ENCODE results near the gene RHOXF1.
"Not testable (repeated sequence)": the region's sequence is repeated elsewhere in the genome, so short reads cannot be mapped to it uniquely, and the experiment has no call there.

RHOXF1 gene, protein sequence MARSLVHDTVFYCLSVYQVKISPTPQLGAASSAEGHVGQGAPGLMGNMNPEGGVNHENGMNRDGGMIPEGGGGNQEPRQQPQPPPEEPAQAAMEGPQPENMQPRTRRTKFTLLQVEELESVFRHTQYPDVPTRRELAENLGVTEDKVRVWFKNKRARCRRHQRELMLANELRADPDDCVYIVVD

DNA sequence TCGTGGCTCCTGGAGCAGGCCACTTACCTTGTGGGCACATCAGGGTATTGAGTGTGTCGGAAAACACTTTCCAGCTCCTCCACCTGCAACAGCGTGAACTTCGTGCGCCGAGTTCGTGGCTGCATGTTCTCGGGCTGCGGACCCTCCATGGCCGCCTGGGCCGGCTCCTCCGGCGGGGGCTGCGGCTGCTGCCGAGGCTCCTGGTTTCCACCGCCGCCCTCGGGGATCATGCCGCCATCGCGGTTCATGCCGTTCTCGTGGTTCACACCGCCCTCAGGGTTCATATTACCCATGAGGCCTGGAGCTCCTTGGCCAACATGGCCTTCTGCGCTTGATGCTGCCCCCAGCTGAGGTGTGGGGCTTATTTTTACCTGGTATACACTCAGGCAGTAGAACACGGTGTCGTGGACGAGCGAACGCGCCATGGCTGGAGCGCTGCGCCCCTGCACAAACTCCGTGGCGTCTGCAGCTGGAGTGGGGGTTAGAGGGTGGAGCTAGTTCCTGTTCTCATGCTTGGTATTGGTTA is at the start of gene RHOXF1:
Gene RHOXF1, minus strand, starts transcription at position 476 of the 526 bp plus-strand sequence. Its CDS starts 51 bp downstream, at position 425.
- TF ChIP-seq, protein P1, sequence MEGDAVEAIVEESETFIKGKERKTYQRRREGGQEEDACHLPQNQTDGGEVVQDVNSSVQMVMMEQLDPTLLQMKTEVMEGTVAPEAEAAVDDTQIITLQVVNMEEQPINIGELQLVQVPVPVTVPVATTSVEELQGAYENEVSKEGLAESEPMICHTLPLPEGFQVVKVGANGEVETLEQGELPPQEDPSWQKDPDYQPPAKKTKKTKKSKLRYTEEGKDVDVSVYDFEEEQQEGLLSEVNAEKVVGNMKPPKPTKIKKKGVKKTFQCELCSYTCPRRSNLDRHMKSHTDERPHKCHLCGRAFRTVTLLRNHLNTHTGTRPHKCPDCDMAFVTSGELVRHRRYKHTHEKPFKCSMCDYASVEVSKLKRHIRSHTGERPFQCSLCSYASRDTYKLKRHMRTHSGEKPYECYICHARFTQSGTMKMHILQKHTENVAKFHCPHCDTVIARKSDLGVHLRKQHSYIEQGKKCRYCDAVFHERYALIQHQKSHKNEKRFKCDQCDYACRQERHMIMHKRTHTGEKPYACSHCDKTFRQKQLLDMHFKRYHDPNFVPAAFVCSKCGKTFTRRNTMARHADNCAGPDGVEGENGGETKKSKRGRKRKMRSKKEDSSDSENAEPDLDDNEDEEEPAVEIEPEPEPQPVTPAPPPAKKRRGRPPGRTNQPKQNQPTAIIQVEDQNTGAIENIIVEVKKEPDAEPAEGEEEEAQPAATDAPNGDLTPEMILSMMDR (IDR thresholded peaks at IDR 0.05; ENCODE audit: low read depth, low read length, missing control alignments) = no peak
- DNase-seq (ENCODE audit: extremely low read depth, low read depth) = no peak
- H3K4me3 ChIP-seq (replicated peaks; ENCODE audit: low read depth, low read length) = no peak within 1 kb of the TSS

DNA sequence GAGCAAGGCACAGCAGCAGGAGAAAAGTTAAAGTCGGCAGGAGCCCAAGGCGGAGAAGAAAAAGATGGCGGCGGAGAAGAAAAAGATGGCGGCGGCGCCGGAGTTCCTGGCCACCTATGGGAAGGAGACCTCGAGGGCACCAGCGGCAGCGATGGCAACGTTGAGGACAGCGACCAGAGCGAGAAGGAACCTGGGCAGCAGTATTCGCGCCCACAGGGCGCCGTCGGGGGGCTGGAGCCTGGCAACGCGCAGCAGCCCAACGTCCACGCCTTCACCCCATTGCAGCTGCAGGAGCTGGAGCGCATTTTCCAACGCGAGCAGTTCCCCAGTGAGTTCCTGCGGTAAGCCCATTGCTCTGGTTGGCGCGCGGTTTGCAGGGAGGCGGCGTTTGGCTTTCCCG is 43.4 kb upstream of the RHOXF1 start:
- not testable (repeated sequence) for DNase-seq (ENCODE audit: extremely low read depth, low read depth); H3K4me3 ChIP-seq (replicated peaks; ENCODE audit: low read depth, low read length)

DNA sequence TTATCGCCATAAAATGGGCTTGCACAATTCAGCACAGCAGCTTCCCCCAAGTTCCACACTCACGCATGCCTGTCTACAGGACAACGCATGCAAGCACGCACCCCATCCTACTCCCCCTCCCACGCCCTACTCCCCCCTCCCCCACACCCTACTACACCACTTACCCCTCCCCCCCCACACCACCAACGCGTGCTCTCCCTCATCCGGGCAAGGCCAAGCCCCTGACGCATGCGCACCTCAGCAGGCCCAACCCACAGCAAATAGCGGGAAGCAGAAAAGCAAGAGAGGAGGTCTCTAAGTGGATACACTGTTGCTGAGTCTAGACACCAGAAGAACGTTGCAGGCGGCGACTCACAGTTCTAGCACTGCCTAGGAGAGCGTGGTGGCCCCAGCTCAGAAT is 42.6 kb upstream of the RHOXF1 start, which contains the start of gene RHOXF2:
Gene RHOXF2, plus strand, starts transcription at position 301 of the 400 bp plus-strand sequence. CDS start 138 bp downstream, outside the sequence.
- DNase-seq (ENCODE audit: extremely low read depth, low read depth); H3K4me3 ChIP-seq (replicated peaks; ENCODE audit: low read depth, low read length): not testable (repeated sequence)

DNA sequence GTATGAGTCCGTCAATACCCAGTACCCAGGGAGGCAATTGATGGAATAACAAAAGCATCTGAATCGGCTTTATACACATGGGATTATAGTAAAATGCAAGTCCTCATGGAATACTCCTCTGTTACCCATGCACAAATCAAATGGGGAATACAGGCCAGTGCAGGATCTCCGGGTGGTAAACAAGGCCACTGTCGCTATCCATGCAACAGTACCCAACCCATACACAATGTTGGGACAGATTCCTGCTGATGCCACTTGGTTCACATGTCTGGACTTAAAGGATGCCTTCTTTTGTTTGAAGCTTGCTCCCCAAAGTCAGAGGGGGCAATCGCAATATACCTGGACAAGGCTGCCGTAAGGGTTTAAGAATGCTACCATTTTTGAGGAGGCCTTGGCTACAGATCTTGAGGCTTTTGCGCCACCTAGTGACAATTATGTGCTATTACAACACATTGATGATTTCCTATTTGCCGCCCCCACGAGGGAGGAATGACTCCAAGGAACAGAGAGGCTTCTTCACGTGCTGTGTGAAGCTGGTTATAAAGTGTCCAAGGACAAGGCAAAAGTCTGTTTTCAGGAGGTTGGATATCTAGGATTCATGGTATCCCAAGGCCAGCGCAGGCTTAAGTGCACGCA is 34.5 kb upstream of the RHOXF1 start:
- not testable (repeated sequence) for H3K4me3 ChIP-seq (replicated peaks; ENCODE audit: low read depth, low read length); DNase-seq (ENCODE audit: extremely low read depth, low read depth)

DNA sequence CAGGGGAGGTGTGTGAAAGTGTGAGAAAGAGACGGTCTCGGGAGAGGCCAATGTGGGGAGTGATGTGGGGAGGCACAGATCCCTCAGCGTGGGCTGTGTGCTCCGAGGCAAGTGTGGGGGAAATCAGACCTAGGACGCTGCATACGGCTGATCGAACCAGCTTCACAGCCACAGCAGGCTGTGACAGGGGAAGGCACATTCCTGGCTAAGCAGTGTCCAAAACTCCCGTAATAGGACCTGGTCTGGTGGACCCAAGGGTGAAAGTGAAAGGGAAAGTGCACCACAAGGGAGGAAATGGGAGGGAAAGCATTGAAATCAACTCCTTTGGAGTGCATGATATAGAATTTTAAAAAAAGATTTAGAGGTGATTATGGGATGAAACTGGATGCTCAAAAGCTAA is 31.8 kb upstream of the RHOXF1 start:
- H3K4me3 ChIP-seq (replicated peaks; ENCODE audit: low read depth, low read length) = no peak overlapping the region
- TF ChIP-seq, protein P1 (IDR thresholded peaks at IDR 0.05; ENCODE audit: low read depth, low read length, missing control alignments) = no peak
- no peak for DNase-seq (ENCODE audit: extremely low read depth, low read depth)

DNA sequence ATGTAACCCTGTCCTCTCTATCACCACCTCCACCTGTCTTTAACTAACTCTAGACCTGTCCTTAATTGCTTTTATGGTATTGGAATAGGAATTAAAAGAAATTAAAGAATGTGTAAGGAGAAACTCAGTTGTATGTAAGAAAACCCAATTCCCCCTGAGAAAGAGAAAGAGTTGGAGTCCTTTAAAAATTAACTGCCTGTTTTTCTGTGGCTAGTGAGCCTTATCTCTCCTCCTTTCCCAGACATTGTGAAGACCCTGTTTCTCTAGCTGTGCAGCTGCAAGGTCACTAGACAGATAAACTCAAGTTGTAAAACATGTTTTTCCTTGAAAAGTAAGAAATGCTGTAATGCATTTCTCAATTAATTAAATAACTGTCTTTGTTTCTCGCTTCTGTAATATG is 30.6 kb upstream of the RHOXF1 start:
- DNase-seq (ENCODE audit: extremely low read depth, low read depth); H3K4me3 ChIP-seq (replicated peaks; ENCODE audit: low read depth, low read length): not testable (repeated sequence)

DNA sequence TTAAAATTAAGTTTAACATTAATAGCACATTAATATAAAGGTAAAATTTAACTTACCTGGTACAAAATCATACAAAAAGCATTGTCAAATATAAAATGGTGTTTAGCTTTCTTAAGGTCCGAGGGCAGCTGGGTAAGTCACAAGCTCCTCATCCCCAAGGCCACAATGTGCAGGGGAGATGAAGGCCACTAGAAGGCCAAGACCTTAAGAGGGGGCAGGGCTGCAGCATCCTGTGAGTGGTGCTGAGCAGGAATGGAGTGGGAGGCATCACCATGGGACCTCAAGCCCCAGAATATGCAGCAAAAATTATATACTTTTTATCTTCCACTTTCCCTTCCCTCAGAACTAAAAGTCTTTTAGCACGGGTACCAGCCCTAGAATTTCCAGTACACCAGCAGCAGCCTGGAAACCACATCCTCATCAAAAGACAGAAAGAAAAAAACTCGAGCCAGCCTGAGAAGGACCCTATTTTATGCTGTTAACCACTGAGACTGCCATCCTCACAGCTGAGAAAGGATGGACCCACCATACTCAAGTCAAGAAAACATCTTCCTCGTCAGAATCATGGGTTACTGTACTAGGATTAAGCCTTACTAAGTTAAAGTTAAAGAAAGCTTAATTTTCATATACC is 29.7 kb upstream of the RHOXF1 start:
- no peak overlapping the region for H3K4me3 ChIP-seq (replicated peaks; ENCODE audit: low read depth, low read length)
- DNase-seq (ENCODE audit: extremely low read depth, low read depth) = no peak
- TF ChIP-seq, protein P1 (IDR thresholded peaks at IDR 0.05; ENCODE audit: low read depth, low read length, missing control alignments) = no peak

DNA sequence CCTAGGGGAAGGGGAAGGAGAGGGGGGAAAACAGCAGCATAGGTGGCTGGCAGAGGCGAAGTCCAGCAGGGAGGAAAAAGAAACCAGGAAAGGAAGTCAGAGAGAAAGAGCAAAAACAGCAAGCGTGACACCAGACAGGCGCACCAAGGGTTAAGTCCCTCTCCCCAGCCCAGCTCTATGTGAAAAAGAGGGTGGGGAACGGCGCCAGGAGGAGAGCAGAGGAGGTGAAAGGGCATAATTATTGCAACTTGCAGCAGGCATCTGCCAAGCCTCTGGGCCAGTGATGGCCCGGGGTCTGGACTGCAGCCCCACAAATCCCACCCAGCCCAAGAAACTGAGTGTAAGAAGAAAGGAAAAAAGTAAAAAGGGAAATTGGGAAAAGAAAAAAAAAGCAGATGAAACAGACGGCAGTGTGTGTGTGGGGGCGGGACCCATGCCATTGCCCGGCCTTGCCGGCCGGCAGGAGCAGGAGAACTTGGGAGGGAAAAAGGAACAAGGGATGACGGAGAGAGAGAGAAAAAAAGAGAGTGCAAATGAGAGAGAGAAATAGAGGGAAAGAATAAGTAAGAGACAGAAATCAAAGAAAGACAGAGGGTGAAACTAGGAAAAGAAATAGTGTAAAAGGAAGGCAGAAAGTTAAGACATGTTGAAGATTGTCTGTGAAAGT is 28.6 kb upstream of the RHOXF1 start:
- DNase-seq (ENCODE audit: extremely low read depth, low read depth) = no peak
- H3K4me3 ChIP-seq (replicated peaks; ENCODE audit: low read depth, low read length) = no peak overlapping the region
- TF ChIP-seq, protein P1 (IDR thresholded peaks at IDR 0.05; ENCODE audit: low read depth, low read length, missing control alignments) = no peak
